Stimulated activated CD8-positive, alpha-beta memory T cell treated with anti-CD3 and anti-CD28 coated beads, Interleukin-4, amount 100 ng/mL, for 1 hour (primary cell): ENCODE measurements around the gene ELOF1.
"Not testable (repeated sequence)": the region's sequence is repeated elsewhere in the genome, so short reads cannot be mapped to it uniquely, and the experiment has no call there.

Experiments used
- DNase-seq, 2 donors: peaks; one replicate each; pipeline ENCODE4 v3.0.0-alpha.2; 2020; ENCODE audit warnings: low read depth in 2 of 2, low spot score in 1 of 2

ELOF1 gene

GRCh38 chr19:11558881-11559828 is at the start of gene ELOF1:
Gene ELOF1 (minus strand): TSS chr19:11559230. CDS start chr19:11554347, 4,883 bp downstream.
- DNase-seq, result peak; percentile 83 to 94

- no peak for DNase-seq
Measured at GRCh38 chr19:11606484-11606883, 47.5 kb upstream of the ELOF1 start.

GRCh38 chr19:11599704-11600103 is 40.7 kb upstream of the ELOF1 start:
- DNase-seq, result not testable (repeated sequence)

DNA sequence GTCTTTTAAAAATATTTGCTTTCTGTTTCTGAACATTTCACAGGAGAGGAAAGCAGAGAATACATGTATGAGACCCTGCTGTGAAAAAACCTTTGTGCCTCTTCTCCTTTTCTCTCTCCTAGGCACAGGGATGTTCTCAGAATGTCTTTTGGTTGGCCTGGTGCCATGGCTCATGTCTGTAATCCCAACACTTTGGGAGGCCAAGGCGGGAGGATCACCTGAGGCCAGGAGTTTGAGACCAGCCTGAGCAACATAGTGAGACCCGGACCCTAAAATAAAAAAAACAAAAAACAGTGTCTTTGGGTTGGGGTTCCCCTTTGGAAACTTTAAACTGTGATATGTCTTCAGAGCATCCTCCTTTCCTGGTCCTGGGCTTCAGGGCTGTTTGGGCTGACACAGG is 39.7 kb upstream of the ELOF1 start:
- no peak for DNase-seq

DNA sequence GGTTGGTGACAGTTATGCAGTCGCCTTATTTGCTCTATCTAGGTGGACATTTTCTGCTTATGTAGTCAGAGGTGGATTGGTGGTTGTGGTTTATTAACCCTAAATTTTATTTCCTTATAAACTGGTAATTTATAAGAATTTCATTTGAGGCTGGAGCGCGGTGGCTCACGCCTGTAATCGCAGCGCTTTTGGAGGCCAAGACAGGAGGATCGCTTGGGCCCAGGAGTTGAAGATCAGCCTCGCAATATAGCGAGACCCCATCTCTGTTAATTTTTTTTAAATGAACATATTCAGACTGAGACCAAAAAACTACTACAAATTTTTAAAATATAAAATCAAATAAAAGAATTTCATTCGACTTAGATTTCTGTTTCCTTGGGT is 39.1 kb upstream of the ELOF1 start:
- no peak for DNase-seq

GRCh38 chr19:11597202-11598102 is 38.4 kb upstream of the ELOF1 start, which contains the start of gene ZNF627:
Gene ZNF627 (plus strand): TSS chr19:11597483. CDS start chr19:11597628, 145 bp downstream.
- peak; percentile 95 to 96 for DNase-seq

GRCh38 chr19:11596156-11596555 is 37.1 kb upstream of the ELOF1 start:
- no peak for DNase-seq

GRCh38 chr19:11594084-11594483 is 35.1 kb upstream of the ELOF1 start:
- DNase-seq, result no peak

DNA sequence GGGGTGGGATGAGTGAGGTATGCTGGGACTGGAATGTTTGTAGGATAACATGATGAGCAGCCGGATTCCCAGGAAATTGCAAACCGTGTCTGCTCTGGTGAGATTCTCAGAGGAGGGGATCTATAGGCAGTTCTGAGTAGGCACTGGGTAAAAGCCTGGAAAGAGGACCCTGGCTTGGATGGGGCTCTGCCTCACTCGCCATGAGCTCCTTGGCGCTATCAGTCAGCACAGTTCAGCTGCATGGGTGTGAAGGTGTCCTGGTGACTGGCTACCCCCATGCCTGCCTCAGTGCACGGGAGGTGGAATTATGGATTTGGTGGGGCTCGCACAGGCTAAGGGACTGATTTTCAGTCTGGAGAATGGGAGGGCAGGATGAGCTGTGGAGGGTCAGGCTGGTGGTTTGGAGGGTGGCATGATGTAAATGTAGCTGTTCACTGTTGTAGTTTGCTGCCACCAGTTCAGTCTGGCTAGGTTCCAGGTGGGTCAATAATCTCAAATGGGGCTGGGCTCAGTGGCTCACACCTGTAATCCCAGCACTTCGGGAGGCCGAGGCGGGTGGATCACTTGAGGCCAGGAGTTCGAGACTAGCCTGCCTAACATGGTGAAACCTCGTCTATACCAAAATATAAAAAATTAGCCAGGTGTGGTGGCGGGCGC is 29.1 kb upstream of the ELOF1 start:
- DNase-seq, result no peak

DNA sequence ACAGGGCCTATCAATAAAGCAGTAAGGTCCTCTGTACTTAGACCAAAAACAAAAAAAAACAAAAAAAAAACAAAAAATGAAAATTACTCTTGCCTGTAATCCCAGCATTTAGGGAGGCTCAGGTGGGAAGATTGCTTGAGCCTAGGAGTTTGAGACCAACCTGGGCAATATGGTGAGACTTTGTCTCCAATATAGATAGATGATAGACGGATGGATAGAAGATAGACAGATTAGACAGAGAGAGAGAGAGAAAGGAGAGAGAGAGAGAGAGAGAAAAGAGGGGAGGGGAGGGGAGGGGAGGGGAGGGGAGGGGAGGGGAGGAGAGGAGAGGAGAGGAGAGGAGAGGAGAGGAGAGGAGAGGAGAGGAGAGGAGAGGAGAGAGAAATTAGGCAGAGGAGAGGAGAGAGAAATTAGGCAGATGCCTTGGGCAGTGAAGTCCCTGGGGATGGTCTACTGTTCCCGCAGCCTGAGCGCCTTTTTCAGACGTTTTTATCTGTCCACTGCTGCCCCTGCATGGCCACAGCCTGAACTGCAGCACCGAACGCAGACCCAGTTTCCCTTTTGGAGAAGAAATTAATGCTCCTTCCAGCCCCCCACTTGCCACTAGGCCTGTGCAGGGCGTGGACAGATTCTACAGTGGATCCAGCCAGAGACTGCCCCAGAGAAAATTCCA is 28.4 kb upstream of the ELOF1 start:
- DNase-seq, result peak; percentile 46 to 59

- DNase-seq, result no peak
Measured at GRCh38 chr19:11586331-11586730, 27.3 kb upstream of the ELOF1 start.

DNA sequence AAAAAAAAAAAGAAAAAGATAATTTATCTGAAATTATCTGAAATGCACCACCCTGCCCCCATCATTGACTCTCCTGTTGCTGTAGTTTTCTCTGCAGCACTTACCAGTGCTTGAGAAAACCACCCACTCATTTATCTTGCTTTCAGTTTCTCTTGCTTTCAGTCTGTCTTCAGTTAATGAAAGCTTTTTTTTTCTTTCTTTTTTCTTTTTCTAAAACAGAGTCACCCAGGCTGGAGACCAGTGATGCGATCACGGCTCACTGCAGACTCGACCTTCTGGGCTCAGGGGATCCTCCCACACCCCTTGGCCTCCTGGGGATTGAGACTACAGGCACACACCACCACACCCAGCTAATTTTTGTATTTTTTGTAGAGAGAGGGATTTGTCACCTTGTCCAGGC is 22.7 kb upstream of the ELOF1 start:
- DNase-seq, result no peak

DNA sequence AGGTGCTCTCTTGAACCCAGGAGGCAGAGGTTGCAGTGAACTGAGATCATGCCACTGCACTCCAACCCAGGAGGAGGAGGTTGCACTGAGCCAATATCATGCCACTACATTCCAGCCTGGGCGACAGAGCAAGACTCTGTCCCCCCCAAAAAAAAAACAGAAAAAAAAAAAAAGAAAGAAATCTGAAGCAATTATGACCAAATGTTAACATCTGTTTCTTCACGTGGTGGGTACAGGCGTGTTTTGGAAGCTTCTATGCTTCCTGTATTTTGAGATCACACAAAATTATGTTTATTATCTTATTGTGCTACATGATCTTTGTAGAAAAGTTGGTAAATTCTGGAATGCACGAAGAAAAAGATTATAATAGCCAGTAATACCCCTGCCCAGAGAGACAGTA is 21.1 kb upstream of the ELOF1 start:
- DNase-seq, result no peak

GRCh38 chr19:11578258-11579142 is 19.5 kb upstream of the ELOF1 start:
- DNase-seq, result no peak

DNA sequence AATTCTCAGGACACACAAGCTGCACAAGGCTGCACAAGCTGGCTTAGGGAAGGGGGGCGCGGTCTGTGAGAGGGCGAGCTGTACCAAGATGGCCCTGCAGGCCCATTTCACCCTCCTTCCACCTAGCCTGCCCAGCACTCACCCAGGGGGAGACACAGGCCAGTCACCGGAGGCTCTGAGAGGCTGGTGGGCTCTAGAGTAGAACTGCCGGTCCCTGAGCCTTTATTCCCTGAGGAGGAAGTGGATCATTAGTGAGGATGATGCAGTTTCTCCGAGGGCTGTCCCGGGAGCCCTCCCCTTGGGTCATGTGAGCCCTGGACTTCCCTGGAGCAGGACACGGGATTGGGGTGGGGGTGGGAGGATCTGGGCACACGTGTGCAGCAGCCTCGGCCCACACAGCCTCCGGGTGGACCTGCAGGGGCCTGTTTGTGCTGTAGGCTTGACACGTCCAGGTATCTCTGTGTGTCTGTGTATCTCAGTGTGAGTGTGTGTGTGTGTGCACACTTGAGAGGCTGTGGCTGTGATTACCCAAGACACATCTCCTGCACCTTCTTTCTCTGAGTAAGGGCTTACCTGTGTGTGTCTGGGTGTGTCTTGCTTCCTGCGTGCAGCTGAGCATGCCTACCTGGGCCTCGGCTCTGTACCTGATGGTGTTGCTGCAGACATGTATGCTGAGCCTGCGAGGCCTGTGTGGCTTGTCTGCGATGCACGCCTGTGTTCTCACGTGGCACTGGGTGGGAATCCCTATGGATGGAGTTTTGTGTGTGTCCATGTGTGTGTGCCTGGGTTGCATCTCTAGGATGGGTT is 18.6 kb upstream of the ELOF1 start, which contains the start of gene ACP5:
ACP5 (minus strand) TSS at position 195 of the 807 bp plus-strand sequence. CDS start 328 bp downstream, outside the sequence.
- no peak for DNase-seq

DNA sequence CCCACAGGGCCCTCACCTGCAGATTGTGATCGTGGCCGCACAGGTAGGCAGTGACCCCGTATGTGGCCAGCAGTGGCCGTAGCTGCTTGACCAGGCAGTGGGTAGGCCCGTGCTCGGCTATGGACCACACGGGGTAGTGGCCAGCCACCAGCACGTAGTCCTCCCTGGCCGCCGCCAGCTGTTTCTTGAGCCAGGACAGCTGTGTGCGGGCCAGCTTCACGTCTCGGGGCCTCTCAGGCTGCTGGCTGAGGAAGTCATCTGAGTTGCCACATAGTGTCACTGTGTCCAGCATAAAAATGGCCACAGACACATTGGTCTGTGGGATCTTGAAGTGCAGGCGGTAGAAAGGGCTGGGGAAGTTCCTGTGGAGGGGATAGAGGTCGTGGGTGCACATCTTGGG is 17.2 kb upstream of the ELOF1 start:
- no peak for DNase-seq

- no peak for DNase-seq
Measured at GRCh38 chr19:11574689-11575088, 15.7 kb upstream of the ELOF1 start.

DNA sequence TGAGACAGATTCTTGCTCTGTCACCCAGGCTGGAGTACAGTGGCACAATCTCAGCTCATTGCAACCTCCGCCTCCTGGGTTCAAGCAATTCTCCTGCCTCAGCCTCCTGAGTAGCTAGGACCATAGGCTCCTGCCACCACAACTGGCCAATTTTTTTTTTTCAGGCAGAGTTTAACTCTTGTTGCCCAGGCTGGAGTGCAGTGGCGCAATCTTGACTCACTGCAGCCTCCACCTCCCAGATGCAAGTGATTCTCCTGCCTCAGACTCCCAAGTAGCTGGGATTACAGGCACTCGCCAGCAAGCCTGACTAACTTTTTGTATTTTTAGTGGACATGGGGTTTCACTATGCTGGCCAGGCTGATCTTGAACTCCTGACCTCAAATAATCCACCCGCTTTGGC is 14.7 kb upstream of the ELOF1 start:
- DNase-seq, result not testable (repeated sequence)

DNA sequence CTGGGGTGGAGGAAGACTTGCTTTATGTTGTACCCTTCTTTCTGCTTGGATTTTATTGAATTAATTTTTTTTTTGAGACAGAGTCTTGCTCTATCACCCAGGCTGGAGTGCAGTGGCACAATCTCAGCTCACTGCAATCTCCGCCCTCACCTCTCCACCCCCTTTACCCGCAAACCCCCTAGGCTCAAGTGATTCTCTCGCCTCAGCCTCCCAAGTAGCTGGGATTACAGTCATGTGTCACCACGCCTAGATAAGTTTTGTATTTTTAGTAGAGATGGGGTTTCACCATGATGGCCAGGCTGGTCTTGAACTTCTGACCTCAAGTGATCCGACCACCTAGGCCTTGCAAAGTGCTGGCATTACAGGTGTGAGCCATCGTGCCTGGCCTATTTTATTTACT is 14.3 kb upstream of the ELOF1 start:
- not testable (repeated sequence) for DNase-seq
